Measurements from ENCODE around the gene ZBP1.

Gene ZBP1

DNA sequence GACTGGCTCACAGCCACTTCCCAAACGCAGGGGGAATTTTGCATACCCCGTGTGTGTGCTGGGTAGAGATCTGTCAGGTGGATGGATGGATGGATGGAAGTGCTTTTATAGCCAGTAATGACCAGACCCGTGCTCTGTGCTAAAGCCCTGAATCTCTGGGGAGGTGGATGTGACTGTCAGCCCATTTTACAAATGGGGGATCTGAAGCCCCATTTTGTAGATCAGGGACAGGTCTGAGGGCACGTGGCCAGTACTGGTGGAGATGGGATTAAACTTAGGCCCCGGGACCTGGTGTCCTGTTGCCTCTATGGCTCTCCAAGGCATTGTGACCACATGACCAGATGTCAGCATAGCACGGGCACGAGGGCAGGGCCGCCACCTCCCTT is 38.2 kb upstream of the ZBP1 start:
- DNase-seq (ENCODE audit: low spot score) = no peak

DNA sequence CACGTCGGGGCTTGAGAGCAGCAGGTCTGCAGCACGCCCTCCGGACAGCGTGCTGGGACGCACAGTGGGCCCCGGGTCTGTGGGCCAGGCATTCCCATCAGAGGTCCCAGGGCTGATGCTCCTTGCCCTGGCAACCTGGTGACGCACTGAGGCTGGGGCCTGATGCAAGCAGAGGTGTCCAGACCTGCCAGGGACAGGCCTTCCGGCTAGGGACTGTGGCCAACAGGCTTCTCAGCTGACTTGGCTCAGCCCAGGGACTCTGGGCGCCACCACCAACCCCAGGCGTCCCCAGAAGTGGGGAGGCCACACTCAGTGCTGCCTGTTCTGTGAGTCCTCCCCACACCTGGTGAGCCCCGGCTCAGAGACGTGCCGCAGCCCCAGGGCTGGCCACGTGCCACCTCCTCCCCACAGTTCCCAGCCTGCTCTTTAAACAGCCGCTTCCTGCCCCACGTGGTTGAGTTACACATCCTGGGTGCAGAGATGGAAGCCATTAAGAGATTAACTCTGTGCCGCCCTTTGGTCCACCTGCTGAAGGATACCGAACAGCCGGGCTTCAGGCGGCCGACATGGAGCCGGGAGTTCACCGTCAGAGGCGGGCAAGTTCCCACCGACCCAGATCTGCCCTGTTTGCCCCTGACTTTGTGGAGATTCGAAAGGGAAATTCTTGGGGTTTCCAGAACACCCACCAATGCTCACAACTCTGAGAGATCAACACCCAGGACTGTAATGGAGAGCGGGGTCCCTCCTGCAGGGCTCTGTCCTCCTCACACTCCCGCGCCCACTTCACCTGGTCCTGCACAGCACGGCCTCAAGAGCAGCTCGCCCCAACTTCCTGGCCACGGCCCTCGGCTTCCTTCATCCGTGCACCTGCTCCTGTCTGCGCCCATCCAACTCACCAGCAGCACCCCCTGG is 37.6 kb upstream of the ZBP1 start:
- DNase-seq (ENCODE audit: low spot score) = no peak

DNA sequence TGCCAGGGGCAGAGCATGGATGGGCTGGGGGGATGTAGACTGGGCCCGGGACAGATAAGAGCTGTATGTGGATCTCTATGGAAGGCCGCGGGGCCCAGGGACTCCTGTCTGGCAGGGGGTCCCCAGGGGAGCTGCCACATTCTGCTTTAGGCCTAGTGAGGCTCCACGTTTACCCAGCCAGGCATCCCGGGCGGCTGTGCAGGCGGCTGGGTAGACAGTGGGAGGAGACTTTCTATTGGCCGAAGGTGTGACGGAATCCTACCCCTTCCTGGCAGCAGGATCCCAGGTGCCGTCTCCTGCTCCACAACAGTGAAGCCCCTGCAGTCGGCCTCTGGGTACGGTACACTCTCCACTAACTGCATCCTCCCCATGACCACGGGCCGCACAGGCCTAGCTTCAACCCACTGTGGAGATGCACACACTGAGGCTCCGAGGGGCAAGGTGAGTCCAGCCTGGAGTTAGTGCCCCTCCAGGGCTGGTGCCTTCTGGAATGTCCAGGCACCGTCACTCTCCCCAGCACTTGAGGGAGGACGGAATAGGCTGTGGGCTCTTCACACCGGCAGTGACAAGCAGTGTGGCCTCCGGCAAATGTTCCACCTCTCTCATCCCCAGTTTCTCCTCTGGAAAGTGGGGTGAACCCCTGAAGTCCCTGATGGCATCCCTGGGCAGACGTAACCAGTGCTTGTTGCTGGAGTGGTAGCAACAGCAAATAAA is 36.8 kb upstream of the ZBP1 start:
- DNase-seq (ENCODE audit: low spot score) = no peak

DNA sequence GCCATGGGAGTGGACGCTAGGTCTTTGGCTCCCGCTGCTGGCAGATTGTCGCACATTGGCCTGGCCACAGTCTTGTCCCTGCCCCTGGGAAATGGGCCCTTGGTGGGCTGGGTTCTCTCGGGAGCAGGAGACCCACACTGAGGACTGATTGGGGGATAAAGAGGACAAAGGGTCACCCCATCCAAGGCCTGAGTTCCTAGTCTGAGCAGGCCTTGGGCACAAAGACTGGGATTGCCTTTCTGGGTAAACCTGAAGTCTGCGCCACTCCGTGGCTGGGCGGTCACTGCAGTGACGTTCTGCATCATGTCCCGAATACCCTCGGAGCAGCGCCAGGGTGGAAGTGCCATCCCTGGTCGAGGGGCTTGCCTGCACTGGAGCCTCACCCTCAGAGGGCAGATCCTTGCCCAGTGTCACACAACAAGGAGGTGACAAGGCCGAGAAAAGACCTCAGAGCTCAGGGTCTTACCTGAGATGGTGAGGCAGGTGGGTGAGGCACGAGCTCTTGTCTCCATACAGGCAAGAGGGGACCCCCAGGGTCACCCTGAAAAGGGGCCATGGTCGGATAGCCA is 36.1 kb upstream of the ZBP1 start:
- DNase-seq (ENCODE audit: low spot score) = no peak

DNA sequence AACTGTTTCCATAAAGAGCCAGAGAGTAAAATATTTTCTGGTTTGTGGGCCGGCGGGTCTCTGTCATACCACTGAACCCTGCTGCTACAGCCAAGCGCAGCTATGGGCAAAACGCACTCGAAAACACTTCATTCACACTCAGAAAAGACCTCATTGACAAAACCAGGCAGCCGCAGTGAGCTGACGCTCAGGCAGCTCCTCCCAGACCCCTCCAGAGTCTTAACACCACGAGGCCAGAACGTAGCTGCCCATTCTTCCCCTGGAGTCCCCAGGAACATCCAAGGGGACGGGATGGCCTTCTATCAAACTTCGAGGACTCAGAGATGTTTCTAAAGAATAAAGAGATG is 35.6 kb upstream of the ZBP1 start:
- DNase-seq (ENCODE audit: low spot score) = no peak

DNA sequence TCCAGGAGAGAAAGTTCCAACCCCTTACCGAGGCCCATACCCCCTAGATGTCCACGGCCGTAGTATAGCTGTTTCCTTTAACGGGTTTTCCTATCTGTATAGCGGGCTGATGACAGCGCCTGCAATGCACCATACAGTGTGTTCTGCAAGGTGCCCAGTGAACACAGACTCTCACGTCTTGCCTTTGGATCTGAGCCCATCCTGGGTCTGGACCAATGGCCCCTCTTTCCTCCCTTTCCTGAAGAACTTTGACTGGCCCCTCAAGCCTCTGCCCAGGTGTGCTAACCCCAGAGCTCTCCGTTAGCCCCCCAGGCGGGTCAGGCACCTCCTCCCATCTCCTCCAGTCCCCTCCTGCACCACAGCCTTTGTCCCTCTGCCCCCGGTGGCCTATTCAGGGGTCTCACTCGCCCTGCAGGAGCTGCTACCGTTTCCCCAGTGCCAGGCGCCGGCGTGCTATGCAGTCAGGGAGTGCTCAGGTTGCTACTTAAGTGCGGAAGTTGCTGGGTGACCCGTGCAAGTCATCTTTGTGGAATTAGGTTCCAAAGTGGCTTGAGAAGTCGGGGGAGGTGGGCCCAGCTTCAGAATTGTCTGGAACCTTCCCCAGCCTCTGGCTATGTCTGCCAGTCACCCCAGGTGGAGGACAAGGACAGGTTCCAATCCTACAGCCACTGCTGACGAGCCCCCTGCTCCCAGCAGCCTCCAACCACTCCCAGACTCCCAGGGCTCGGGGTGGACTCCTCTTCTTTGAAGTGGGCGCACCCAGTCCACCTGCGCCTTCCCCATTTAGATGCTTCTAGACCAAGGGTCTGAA is 35.0 kb upstream of the ZBP1 start:
- no peak for DNase-seq (ENCODE audit: low spot score)

DNA sequence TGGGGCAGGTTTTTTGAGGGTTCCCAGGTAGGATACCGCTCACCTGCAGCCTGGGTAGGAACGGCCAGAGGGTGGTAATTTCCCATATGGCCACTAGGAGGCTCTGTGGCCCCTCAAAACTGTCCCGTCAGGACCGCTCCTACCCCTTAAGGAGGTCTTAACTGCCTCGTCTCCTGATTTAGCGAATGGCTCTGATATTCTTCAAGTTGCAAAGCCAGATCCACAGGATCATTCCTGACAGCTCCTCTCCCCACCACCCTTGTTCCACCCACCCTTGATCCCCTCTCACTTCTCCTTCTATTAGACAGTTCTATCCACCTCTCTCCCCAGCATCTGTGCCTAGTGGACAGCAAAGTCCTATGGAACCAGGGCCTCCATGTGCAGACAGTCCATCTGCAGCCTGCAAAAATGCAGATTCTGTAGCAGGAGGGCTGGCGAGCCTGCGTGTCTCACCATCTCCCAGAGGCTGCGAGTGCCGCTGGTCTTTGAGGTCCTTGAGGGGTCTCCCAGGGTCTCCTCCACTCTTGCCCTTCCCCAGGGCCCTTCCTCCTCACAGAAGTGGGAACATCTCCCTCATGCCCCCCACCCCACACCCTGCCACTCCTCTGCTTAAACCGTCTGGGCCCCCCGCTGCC is 34.3 kb upstream of the ZBP1 start:
- DNase-seq (ENCODE audit: low spot score) = peak; percentile 40

DNA sequence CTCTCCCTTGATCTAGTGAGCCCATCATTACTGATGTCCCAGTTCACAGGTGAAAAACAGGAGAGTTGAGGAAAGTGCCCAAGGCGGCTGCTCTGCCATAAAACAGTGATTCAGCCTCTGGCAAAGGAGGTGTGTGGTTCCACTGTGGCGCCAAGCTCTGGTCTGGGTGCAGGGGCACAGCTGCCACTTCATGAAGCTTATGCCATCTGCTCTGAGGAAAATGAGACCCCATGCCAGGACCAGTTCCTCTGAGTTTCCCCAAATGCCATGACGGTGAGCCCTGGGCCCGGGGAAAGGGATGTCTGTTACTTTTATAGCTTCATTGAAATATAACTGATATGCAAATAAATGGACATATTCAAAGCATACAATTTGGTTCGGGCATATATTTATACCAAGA is 33.7 kb upstream of the ZBP1 start:
- DNase-seq (ENCODE audit: low spot score) = no peak

DNA sequence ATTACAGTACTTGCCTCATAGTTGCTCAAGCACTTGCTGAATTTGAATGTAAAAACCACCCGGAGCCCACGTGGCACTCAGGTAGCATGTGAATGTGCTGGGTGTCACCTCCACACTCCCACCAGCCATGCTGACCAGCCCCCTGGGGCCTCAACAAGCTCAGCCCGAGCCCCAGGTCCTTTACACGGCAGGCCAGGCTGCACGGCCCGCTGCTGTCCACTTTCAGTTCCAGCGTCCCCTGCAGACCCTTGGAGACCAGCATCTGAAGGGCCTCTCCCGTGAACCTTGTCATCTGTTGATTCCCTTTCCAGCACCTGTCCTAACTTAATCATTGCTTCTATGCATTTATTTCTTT is 33.3 kb upstream of the ZBP1 start:
- DNase-seq (ENCODE audit: low spot score) = no peak

DNA sequence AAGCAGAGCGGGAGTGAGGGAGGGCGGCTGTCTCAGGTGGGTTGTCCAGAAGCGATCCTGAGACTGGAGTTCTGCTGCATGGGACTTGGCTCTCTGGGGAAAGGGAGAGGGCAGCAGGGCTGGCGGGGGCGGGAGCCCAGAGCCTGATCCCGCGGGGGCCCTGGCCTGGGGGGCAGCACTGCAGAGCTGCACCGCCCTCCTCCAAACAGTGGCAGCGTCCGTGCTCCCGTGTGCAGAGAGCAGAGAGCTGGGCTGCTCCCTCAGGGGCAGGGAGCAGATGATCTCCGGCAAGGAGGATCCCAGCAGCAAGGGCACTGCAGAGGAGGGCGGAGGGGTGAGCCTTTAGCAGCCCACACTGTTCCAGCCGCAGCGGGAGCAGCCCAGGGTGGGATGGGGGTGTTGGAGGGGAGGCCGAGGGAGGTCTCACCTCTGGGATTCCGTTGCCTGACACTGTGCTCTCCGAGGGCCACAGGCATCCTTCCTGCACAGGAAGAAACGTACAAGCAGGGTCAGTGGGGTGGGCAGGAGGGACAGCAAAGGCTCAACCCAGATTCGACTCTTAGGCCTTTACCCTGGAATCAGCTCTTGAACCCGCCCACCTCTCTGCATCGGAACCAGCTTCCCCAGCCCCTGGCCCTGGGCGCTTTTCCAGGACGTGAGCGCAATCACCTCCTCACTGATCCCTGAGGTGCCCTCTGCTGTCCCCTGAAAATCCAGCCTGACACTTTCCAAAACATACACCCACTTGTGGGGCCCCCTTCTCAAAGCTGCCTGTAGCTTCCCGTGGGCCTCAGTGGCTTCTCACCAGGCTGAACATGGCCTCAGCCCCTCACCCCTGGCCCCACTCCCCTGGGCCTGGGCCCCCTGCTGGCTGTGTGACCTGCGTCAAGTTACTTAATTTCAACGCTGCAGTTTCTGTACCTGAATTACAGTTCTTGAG is 32.6 kb upstream of the ZBP1 start:
- DNase-seq (ENCODE audit: low spot score) = no peak

DNA sequence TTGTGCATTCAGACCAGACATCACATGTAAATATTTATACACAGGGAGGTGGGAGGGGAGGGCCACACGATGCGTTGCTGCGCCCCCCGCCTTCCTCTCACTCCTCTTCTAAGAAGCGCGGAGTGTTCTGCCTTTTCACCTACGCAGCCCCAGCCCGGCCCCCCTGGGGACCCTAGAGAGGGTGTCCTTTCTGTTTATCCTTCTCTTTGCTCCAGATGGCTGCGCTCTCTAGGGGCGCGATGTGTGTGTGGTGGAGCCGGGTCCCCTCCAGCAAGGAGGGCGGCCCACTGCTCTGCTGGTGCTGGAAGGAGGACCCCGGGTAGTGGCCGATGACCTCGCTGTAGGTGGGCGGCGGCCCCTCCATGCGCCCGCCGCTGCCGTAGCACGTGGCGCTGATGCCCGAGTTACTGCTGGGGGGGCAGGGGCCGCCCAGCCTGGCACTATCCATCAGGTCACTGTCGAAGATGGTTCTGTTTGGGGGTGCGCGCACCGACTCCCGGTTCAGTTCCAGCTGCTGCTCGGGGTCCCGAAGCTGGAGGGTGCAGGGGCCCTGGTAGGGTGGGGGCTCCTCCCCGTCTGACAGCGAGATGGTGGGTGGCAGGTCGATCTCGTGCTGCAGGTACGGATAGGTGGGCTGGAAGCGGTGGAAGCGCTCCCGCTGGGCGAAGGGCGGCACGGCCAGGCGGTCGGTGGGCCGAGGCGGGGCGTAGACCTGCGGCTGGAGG is 31.8 kb upstream of the ZBP1 start:
- DNase-seq (ENCODE audit: low spot score) = no peak

DNA sequence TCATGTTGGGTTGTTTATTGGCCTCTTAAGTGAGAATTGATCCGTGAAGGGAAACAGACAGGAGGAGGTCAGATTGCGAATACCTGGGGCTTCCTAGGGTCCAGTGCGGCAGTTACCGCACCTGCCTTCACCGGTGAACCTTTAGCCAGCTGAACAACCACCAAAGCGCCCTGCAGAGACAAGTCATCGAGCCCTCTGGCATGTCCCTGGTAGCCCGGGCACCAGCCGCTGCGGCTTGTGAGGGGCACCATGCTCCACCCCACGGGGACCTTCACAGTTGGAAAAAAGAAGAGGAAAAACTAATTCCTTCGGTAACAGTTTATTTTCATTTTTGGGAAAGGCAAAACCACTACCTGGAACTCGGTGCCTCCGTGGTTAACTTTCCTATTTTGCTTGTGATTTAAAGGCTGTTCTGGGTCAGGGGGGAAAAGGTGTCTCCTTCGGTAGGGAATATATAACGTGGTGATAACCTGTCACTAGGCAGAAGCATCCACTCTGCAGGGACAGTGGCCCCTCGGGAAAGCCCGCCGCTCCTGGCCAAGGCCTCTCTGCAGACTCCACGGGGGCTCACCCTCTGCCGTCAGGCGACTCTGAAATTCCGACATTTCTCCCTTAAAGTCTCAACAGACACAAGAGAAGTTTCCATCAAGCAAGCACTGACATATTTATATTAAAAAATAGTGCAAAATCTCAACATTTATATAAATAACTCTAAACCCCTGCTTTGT is 30.7 kb upstream of the ZBP1 start:
- DNase-seq (ENCODE audit: low spot score) = no peak

DNA sequence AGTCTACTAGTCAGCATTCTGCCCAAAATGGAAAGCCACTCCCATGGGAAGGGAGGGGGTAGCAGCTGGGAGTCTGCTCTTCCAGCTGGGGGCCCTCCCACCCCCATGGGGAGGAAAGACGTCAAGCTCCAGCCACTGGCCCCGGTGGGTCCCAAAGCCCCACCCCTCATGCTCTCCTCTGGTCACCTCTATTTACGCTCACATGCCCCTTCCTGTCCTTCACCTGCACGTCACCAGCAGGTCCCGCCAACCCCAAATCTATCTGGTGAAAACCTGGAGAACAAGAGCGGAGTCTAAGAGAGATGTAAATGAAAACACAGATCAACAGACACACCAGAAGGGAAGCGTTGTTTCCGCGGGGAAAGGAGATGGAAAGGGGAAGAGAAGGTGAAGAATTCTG is 30.0 kb upstream of the ZBP1 start:
- DNase-seq (ENCODE audit: low spot score) = no peak

DNA sequence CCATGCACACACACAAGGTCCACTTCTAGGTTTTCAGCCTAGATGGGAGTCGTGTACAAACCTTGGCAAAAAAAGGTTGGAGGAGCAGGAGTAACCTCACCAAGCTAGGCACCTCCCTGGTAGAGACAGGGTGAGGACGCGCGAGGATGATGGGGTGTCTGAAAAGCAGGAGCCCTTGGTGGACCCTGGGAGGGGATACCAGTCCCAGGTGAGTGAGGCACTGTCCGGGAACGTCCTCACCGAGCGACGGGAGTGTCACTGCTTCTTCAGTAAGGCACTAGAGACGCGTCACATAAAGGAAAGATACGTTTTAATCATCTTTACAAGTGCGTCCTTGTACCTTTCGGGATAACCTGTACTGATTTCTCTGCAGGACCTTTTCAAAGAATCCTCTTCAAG is 29.4 kb upstream of the ZBP1 start:
- DNase-seq (ENCODE audit: low spot score) = no peak

DNA sequence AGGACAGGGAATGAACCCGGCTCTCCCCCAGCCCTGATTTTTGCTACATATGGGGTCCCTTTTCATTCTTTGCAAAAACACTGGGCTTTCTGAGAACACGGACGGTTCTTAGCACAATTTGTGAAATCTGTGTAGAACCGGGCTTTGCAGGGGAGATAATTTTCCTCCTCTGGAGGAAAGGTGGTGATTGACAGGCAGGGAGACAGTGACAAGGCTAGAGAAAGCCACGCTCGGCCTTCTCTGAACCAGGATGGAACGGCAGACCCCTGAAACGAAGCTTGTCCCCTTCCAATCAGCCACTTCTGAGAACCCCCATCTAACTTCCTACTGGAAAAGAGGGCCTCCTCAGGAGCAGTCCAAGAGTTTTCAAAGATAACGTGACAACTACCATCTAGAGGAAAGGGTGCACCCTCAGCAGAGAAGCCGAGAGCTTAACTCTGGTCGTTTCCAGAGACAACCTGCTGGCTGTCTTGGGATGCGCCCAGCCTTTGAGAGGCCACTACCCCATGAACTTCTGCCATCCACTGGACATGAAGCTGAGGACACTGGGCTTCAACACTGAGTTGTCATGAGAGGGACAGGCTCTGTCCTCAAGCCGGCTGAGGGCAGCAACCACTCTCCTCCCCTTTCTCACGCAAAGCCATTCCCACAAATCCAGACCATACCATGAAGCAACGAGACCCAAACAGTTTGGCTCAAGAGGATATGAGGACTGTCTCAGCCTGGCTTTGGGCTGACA is 28.8 kb upstream of the ZBP1 start:
- DNase-seq (ENCODE audit: low spot score) = no peak

DNA sequence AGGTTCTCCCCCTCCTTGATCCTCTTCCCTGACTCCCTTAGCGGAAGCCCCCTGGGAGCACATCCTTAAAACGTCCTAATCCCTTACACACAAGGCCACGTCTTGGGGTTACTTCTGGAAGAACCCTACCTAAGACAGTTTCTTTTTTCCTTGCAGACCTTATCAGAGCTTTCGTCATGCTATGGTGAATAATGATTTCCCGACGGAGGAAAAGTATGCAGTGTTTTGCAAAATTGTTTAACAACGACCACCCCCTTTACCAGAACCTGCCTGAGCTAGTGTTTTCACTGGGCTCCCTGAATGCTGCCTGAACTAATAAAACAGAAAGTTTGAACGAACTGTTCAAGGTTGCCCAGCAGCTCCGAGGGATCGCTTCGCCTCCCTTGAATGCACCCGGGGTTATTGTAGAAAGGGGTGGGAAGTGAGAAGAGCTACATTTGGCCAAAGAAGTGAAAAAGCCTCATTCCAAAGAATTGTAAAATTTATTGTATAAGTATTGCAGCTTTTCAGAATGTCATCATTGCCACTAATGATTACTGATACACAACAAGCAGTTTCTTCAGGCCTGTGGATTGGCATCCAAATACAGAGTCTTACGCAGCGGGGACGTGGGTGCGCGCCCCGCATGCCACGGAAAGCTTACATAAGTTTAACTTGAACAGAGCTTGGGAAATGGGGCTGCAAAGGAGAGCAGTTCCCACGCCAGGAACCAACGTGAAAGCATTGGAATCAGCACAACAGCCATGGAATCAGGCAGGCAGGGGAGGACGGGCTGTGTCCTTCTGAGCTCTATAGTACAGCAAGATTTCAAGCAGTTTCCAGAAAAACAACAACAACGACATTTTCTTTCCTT is 27.9 kb upstream of the ZBP1 start:
- DNase-seq (ENCODE audit: low spot score) = no peak

DNA sequence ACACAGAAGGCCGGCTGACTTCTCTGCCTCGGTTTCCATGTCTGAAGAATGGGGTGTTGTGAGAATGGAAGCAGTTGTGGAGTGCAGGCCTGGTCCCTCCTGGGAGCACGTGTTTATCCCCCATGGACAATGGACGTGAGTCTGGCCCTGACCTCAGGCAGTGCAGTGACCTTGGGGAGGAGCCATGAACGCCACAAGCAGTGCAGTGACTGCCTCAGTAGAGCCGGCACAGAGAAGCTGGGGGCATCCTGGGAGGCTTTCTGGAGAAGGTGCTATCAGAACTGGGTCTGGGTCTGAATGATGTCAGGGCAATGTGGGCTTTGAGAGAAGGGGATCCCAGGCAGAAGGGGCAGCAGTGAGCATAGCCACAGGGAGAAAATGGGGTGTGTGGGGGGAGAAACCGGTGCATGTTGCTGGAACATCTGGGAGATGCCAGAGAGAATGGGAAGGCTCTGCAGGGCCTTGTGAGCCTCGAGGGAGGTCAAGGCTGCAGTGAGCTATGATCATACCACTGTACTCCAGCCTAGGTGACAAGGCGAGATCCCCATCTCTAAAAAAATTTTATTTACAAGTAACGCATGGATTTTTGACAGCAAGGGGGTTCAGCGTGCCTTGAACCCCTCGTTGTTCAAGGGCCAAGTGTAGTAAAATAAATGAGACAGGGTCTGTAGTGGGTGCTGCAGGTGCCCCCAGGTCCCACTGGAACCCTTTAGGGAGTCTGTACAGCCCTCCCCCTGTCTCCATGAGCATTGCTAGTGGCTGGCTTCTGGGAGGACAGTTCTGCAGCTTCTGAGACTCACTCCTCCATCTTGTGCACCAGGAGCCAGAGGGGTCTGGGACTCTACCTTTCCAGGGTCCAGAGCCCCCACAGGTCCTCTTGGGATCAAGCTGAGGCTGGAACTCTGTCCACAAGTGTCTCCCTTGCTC is 27.0 kb upstream of the ZBP1 start:
- no peak for DNase-seq (ENCODE audit: low spot score)

Measured in RKO (cell line).